ENCODE data around the gene PPP1R2B.
A peak's percentile ranks its signal among the peaks of the same experiment; 100 is the strongest.

Gene PPP1R2B

DNA sequence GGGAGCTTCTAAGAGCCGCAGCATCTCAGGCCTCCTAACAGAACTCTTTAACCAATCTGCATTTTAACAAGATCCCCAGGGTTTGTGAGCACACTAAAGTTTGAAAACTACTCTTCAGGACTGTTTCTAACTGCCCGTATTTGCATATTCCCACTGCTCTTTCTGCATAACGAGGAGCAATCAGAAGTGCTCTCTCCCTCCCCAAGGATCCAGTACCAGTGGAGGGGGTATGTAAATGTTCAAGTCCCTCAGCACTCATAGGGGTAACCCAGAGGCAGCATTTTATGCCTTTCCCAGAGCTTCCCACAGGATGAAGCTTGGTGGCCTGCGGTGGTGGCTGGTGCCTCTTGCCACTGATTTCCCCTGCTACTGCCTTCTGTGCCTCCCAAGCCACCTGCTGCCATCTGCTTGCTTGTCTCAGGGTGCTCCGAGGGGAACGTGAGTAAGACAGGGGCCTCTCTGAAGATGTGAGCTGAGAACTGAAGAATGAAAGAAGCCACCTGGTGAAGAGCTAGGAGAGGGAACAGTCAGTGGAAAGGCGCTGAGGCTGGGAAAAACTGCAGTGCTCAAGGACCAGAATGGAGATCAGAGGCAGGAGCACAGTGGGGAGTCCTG, 30.0 kb upstream of the PPP1R2B start:
- no peak for DNase-seq (ENCODE audit: low read depth)
- TF ChIP-seq, protein P1, sequence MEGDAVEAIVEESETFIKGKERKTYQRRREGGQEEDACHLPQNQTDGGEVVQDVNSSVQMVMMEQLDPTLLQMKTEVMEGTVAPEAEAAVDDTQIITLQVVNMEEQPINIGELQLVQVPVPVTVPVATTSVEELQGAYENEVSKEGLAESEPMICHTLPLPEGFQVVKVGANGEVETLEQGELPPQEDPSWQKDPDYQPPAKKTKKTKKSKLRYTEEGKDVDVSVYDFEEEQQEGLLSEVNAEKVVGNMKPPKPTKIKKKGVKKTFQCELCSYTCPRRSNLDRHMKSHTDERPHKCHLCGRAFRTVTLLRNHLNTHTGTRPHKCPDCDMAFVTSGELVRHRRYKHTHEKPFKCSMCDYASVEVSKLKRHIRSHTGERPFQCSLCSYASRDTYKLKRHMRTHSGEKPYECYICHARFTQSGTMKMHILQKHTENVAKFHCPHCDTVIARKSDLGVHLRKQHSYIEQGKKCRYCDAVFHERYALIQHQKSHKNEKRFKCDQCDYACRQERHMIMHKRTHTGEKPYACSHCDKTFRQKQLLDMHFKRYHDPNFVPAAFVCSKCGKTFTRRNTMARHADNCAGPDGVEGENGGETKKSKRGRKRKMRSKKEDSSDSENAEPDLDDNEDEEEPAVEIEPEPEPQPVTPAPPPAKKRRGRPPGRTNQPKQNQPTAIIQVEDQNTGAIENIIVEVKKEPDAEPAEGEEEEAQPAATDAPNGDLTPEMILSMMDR (IDR thresholded peaks at IDR 0.05; ENCODE audit: insufficient read depth, low read depth, low read length, missing control alignments), result no peak

DNA sequence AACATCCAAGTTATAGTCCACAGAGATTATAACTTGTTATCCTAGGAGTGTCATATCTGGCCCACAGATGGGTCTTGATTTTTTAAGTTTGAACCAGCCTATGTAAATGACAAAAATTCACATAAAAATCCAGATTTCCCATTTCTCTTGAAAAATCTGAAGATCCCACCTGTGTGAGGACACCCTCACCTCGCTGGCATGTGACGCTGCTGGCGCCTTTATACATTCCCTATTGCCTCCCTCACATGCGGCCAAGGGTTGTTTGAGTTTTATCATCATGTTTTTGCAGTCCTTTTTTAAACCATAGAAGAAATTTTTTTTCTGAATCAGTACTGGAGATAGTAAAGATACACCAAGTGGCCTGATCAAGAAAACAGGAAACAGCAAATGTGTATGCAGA, 25.9 kb upstream of the PPP1R2B start:
- TF ChIP-seq, protein P1 (IDR thresholded peaks at IDR 0.05; ENCODE audit: insufficient read depth, low read depth, low read length, missing control alignments), result no peak
- no peak for DNase-seq (ENCODE audit: low read depth)
- H3K4me3 ChIP-seq (ENCODE audit: low read depth, low read length), result no peak overlapping the region

More for the DNA sequence above, 30.0 kb upstream of the PPP1R2B start:
- no peak overlapping the region for H3K4me3 ChIP-seq (ENCODE audit: low read depth, low read length)

DNA sequence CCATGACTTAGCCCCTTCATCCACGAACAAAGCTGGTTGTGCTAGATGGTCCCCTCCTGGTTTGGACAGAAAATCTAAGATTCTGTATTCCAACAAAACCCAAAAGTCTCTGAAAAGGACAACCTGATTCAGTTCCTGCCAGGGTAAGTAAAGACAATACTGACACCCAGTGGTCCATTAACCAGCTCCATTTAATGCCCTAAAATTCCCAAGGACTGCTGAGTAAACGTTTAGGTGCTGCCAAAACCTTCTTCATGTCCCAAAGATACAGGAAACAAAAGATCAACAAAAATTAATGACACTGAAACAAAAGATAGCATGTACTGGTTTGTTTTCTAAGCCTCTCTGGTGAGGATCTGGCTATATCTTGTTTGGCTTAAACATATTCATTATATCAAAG, 25.3 kb upstream of the PPP1R2B start:
- H3K4me3 ChIP-seq (ENCODE audit: low read depth, low read length), result no peak overlapping the region
- TF ChIP-seq, protein P1 (IDR thresholded peaks at IDR 0.05; ENCODE audit: insufficient read depth, low read depth, low read length, missing control alignments), result peak; percentile 10
- peak; percentile 27 for DNase-seq (ENCODE audit: low read depth)

DNA sequence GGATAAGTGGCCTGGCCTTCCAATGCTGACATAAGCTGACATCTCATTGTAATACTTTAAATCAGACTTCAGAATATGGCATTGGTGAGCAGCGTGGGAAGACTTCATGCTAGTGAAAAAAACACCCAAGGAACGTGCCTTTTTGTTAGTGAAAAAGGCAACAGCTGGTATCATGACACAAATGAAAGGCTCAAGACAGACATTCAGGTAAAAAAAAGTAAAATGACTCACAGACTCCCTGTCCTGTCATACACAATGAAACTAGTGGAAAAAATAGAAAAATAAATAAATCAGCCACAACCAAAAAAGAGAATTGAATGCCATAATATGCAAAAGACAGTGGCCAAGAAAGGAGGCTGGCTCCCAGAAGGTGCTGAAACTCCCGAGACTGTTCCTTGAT, 24.4 kb upstream of the PPP1R2B start:
- H3K4me3 ChIP-seq (ENCODE audit: low read depth, low read length), result no peak overlapping the region
- TF ChIP-seq, protein P1 (IDR thresholded peaks at IDR 0.05; ENCODE audit: insufficient read depth, low read depth, low read length, missing control alignments), result no peak
- peak; percentile 11 for DNase-seq (ENCODE audit: low read depth)

DNA sequence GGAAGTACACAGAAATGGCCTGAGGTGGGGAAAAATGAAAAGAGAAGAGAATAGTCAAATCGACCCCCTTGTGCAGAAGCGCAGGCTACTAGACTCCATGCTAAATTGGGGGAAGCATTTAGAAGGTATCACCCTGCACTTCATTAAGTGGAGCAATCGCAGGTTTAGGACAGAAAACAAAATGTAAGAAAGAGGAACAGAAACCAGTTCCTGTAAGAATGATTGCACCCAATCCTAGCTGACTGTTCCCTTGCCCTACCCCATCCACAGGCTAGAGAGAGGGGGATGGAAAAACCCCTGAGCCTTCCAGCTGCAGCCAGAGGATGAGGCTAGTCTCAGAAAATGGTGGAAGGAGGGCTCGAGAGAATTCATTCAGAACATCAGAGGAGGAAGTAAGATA, 23.9 kb upstream of the PPP1R2B start:
- H3K4me3 ChIP-seq (ENCODE audit: low read depth, low read length), result no peak overlapping the region
- peak; percentile 35 for DNase-seq (ENCODE audit: low read depth)
- TF ChIP-seq, protein P1 (IDR thresholded peaks at IDR 0.05; ENCODE audit: insufficient read depth, low read depth, low read length, missing control alignments), result no peak

DNA sequence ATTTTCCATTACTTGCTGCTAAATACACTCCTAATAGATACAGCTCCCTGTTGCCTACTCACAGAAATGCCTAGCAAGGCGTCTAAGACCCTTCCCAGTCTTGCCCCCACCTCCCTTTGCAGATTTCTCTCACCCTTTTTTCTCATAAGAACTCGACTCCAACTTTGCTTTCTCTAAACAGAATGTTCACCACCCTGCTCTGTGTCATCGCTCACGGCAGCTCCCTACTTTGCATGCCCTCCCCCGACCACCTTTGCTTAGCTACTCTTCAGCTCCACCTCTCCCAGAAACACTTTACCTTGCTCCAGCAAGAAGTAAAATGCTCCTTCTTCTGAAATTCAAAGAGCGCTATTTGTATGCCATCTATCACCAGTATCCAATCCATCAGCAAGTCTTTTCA, 15.2 kb upstream of the PPP1R2B start:
- H3K4me3 ChIP-seq (ENCODE audit: low read depth, low read length), result no peak overlapping the region
- DNase-seq (ENCODE audit: low read depth), result no peak
- TF ChIP-seq, protein P1 (IDR thresholded peaks at IDR 0.05; ENCODE audit: insufficient read depth, low read depth, low read length, missing control alignments), result no peak

DNA sequence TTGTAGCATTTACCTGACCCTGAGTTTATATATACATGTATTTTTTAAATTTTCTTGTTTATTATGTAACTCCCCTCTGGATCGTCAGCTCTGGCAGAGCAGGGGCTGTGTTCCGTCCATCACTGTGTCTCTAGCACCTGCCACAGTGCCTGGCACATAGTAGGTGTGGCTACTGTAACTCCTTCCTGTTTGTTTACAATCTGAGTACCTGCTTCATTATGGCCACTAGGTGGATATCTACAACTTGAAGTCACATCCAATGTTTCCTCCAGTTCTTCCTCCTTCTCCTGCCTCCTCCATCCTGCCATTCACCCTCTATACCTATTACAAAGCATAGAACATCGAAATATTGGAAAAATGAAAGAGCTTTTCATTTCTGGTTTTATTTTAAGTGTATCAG, 14.2 kb upstream of the PPP1R2B start:
- DNase-seq (ENCODE audit: low read depth), result peak; percentile 62
- TF ChIP-seq, protein P1 (IDR thresholded peaks at IDR 0.05; ENCODE audit: insufficient read depth, low read depth, low read length, missing control alignments), result peak; percentile 45
- no peak overlapping the region for H3K4me3 ChIP-seq (ENCODE audit: low read depth, low read length)
